Epithelial cell of proximal tubule (primary cell): ENCODE measurements around the gene AGBL4. TPM values are rescaled to one million over a fixed set of nuclear protein-coding genes. Genes with fewer than 3 reads are reported as not detected.

Source experiments
- DNase-seq: peaks from one replicate; pipeline ENCODE4 v3.0.0-alpha.2; 2011; ENCODE audit warnings: low read depth
- H3K4me3 ChIP-seq: 2 replicates; pipeline ENCODE4 v1.5.1; 2011; ENCODE audit warnings: low read depth, mild to moderate bottlenecking, low read length
- CTCF ChIP-seq: conservative IDR thresholded peaks from 2 replicates; pipeline ENCODE4 v1.5.1; 2012; ENCODE audit warnings: low read depth, mild to moderate bottlenecking, low read length
- total RNA-seq: library from RNA; depleted of rRNA; stranded (reverse); fragments of >200 nt; gene quantifications from 2 replicates; pipeline ENCODE4 v1.2.3, GENCODE V29; 2015

AGBL4 gene
- total RNA-seq, 1 donor from 2014 or later = not detected

- TF ChIP-seq CTCF = no peak
- no peak for DNase-seq
- H3K4me3 ChIP-seq = no peak overlapping the region
These were observed 1077.7 kb downstream of the AGBL4 start for GRCh38 chr1:48946070-48946469.

GRCh38 chr1:48944811-48945210, 1078.9 kb downstream of the AGBL4 start:
- TF ChIP-seq CTCF = no peak
- no peak for DNase-seq
- no peak overlapping the region for H3K4me3 ChIP-seq

- no peak for TF ChIP-seq CTCF
- no peak for DNase-seq
- no peak overlapping the region for H3K4me3 ChIP-seq
These were observed 1079.9 kb downstream of the AGBL4 start for GRCh38 chr1:48943826-48944225.

- no peak for DNase-seq
- no peak overlapping the region for H3K4me3 ChIP-seq
- no peak for TF ChIP-seq CTCF
These were observed 1080.4 kb downstream of the AGBL4 start for GRCh38 chr1:48943393-48943792.

- DNase-seq = no peak
- TF ChIP-seq CTCF = peak; percentile 15
- no peak overlapping the region for H3K4me3 ChIP-seq
These were observed 1082.6 kb downstream of the AGBL4 start for GRCh38 chr1:48940962-48941732.

GRCh38 chr1:48940354-48940753, 1083.4 kb downstream of the AGBL4 start:
- no peak for DNase-seq
- TF ChIP-seq CTCF = no peak
- H3K4me3 ChIP-seq = no peak overlapping the region

- TF ChIP-seq CTCF = no peak
- no peak overlapping the region for H3K4me3 ChIP-seq
- no peak for DNase-seq
These were observed 1083.9 kb downstream of the AGBL4 start for GRCh38 chr1:48939828-48940227.
